HG03521 (cell line): ENCODE results near the gene LRRC23.
"Not testable (repeated sequence)": the region's sequence is repeated elsewhere in the genome, so short reads cannot be mapped to it uniquely, and the experiment has no call there.

Source experiments
- ATAC-seq: cut with Tn5 transposase; IDR thresholded peaks from one replicate; pipeline ENCODE4 v1.9.1; 2021; ENCODE audit warnings: mild to moderate bottlenecking, moderate library complexity; ENCODE audit not compliant: unreplicated experiment

LRRC23 gene

DNA sequence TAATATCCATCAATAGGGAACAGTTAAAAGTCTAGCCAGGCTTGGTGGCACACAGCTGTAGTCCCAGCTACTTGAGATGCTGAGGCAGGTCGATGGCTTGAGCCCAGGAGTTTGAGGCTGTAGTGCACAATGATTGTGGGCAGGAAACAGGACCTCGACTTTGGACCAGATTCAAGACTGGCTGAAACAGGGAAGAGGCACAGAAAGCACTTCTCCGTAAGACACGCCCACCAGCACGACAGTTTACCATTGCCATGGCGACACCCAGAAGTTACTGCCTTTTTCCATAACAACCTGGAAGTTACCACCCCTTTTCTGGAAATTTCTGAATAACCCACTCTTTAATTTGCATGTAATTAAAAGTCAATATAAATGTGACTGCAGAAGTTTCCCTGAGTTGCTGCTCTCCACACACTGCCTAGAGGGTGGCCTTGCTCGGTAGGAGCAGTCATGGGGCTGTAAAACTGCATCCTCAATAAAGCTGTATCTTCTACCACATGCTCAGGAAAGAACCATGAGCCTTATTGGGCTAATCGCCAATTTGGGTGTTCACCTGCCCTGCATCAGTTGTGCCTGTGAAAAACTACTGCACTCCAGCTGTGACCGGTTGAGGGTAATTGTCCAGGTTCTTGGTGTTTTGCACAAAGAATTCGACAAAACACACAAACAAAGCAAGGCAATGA lies 4.6 kb upstream of the LRRC23 start:
- ATAC-seq = no peak

DNA sequence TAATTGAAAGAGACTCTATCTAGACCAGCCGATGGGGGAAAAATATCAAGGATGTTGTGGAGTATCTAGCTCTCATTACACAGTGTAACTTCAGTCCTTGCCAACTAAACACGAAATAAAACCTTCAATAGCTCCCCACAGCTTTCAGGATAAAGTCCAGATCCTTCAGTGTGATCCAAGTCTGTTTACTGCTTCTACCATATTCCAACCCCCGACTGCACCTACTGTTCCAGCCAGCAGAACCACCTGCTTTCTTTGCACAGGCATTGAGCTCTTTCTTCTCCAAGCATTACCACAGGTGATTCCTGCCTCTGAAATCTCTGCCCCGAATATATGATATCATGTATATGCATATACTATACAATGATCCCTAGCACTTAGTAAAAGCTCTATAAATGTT lies 2.2 kb upstream of the LRRC23 start:
- no peak for ATAC-seq

DNA sequence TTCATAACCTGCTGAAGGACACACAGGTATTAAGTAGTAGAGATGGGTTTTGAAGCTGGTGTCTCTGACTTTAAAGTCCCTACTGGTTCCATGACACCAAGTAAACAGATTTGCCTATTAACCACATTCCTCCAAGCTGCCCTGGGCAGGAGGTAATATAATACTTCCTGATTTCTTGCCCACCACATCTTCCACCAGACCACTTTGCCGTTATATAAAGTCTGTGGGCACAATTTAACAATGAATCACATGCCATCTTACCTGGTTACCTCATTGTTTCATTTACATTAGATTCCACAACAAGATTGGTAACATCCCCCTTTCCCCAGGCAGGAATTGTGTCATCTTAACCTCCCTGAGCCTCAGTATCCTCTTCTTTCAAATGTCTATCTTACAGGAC lies 900 bp upstream of the LRRC23 start:
- no peak for ATAC-seq

DNA sequence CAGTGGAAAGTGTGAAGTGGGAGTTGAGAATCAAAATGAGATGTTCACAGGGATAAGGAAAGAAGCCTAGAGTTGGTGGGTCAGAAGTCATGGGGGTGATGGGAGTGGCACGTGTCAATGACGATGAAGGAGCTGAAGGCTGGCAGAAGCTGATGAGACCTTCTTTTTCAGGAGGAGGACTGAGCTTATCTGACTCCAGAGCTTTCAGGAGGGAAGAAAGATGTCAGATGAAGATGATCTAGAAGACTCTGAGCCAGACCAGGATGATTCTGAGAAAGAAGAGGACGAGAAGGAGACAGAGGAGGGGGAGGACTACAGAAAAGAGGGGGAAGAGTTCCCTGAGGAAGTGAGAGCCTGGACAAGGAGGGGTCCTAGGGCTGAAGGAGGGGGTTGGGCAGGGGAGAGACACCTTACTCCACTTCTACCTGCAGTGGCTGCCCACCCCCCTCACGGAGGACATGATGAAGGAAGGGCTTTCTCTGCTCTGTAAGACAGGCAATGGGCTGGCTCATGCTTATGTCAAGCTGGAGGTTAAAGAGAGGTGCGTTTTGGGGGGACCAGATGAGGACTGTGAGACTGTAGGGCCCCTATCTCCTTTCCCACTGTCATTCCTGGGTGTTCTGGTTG lies 905 bp downstream of the LRRC23 start:
- ATAC-seq = no peak

DNA sequence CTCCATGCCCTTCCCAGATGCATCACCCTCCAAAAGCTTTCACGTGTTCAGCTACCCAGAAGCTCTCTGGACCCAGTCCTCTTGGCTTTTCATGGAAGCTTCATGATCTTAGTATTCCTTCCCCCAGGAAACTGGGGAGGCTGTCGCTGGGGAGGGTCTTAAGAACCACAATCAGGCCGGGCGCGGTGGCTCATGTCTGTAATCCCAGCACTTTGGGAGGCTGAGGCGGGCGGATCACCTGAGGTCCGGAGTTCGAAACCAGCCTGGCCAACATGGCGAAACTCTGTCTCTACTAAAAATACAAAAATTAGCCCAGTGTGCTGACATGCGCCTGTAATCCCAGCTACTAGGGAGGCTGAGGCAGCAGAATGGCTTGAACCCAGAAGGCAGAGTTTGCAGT lies 3.5 kb downstream of the LRRC23 start:
- not testable (repeated sequence) for ATAC-seq

DNA sequence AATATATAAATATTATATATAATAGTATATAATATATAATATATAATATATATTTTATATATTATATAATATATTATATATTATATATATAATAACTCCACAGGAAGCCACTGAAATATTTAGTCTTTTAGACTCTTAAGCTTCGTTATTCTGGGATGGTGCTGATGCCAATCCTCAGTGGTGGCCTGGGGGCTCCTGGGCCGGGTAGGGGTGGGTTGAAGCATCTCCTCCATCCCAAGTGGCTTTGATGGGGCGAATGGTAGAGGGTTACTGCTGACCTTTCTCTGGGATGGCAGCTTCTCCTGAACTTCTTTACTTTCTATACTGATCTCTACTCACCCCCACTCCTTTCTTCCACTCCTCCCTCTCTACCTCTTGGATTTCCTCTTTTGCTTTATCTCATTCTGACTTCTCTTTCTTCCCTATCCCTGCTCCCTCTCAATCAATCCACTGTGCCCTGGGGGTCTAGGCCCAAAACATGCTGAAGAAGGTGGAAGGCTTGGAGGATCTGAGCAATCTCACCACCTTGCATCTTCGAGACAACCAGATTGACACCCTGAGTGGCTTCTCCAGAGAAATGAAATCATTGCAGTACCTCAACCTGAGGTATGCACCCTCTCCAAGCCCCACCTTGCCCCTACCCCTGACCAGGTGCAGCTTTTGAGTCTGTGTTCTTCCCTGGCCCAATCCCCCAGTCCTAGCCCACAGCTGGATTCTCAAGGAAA lies 5.0 kb downstream of the LRRC23 start:
- ATAC-seq = no peak

DNA sequence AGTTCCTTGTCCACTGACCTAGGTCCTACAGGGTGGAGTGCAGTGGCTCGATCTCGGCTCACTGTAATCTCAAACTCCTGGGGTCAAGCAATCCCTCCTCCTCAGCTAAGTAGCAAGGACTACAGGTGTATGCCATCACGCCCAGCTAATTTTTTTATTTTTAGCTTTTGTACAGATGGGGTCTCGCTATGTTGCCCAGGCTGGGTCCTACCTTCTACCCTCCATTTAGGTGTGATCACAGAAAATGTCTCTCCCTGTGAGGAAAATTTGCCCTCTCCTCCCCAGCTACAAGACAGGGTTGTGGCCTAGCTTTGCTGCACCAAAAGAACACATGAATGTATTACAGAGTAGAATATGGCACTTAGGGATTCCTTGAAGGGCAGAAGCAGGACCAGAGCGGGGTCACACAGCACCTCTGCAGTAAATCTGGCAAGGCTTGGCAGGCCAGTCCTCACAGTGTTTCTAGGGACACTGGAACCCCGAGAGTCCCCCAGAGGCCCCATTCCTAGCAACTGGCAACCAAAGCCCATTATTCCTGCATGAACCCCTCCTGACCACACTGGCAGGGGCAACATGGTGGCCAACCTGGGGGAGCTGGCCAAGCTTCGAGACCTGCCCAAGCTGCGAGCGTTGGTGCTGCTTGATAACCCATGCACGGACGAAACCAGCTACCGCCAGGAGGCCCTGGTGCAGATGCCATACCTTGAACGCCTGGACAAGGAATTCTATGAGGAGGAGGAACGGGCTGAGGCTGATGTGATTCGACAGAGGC lies 7.7 kb downstream of the LRRC23 start:
- ATAC-seq = no peak

DNA sequence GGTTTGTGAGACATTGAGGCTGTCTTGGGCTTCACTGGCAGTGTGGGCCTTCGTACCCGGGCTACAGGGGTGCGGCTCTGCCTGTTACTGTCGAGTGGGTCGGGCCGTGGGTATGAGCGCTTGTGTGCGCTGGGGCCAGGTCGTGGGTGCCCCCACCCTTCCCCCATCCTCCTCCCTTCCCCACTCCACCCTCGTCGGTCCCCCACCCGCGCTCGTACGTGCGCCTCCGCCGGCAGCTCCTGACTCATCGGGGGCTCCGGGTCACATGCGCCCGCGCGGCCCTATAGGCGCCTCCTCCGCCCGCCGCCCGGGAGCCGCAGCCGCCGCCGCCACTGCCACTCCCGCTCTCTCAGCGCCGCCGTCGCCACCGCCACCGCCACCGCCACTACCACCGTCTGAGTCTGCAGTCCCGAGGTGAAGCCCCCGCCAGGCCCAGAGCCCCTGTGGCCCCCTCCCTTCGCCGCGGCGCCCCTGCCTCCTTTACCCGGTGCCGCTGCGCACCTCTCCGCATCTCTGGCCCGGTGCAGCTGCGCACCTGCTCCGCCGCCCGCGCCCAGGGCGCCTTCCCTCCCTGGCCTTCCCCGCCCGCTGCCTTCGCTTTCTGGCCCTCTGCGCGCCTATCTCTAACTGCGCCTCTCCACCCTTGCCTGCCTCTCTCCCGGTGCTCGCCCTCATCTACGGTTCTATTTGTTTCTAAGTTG lies 9.8 kb downstream of the LRRC23 start, which contains the start of gene ENO2:
ENO2 (plus strand) TSS at position 335 of the 701 bp plus-strand sequence. CDS start 1,253 bp downstream, outside the sequence.
- peak; percentile 63 for ATAC-seq

DNA sequence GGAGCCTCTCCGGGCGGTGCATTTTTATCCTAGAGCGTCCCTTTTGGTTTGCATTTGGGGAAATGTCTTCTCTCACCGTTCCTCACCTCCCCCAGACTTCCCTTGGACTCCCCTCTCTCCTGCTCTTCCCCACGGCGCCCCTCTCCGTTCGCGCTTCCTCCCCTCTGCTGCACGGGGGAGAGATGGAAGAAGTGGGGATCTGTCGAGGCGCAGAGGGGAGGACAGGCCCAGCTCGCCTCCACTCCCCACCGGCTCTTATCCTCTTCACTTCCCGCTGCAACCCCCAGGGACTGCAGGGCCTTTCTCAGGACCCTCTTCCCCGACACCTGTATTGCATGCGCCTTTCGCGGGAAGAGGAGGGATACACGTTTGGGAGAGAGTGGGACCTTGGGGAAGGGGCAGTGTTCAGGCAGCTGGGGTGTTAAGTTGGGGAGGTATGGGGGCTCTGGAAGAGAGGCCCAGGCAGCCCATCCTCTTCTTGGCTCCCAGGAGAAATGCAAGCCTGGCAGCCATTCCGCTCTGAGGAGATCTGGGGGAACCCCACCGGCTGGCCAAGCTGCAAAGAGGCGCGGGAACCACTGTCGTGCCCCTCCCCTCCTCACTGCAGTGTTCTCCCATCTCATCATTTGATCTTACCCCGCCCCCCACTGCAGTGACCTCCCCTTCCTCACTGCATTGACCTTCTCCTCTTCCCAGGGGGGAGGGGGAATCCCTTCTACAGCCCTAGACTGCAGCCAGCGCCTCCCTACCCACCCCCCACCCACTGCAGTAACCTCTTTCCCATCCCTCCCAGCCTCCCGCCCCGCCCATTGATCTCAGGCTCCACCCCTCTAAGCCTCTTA lies 10.5 kb downstream of the LRRC23 start:
- no peak for ATAC-seq

DNA sequence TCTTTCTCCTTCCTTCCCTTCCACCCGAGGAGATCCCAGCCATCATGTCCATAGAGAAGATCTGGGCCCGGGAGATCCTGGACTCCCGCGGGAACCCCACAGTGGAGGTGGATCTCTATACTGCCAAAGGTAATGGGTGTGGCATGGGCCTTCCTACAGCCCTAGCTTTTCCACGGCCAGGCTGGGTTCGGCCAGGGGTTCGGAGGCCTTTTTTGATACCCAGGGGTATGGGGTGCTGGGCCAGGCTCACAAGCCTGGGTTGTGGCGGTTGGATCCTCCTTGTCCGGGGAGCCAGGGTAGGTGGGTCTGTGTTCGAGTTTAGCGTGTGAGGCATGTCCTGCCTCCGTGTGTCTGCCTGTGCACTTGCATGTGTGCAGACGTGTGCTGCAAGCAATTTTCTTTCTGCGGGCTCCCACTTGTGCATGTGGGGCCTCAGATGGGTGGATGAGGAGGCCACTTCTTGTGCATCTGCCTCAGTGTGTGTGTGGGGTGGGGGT lies 11.2 kb downstream of the LRRC23 start:
- ATAC-seq = no peak

DNA sequence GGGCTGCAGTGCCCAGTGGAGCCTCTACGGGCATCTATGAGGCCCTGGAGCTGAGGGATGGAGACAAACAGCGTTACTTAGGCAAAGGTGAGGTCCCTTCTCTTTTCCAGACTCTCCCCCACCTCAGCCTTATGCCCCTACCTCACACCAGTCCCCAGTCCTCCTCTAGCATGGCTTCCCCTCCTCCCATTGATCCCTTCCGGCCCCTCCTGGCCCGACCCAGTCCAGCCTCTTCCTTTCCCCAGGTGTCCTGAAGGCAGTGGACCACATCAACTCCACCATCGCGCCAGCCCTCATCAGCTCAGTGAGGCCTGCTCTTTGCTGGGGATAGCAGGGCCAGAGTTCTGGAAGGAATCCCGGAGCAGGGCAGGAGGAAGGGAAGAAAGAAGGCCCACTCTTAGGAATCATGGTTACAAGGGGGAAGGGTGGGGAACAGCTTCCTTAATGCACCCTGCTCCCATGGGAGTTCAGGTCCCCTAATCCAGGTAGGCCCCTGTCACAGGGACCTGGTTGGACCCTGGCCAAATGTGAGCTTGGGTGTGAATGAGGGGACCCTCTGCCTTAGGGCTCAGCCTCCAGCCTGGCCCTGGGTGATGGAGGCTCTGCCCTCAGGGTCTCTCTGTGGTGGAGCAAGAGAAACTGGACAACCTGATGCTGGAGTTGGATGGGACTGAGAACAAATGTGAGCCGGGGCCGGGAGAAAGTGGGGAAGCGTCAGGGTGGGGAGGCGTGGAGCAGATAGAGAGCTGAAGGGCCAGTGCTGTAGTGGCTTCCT lies 12.0 kb downstream of the LRRC23 start:
- ATAC-seq = no peak

DNA sequence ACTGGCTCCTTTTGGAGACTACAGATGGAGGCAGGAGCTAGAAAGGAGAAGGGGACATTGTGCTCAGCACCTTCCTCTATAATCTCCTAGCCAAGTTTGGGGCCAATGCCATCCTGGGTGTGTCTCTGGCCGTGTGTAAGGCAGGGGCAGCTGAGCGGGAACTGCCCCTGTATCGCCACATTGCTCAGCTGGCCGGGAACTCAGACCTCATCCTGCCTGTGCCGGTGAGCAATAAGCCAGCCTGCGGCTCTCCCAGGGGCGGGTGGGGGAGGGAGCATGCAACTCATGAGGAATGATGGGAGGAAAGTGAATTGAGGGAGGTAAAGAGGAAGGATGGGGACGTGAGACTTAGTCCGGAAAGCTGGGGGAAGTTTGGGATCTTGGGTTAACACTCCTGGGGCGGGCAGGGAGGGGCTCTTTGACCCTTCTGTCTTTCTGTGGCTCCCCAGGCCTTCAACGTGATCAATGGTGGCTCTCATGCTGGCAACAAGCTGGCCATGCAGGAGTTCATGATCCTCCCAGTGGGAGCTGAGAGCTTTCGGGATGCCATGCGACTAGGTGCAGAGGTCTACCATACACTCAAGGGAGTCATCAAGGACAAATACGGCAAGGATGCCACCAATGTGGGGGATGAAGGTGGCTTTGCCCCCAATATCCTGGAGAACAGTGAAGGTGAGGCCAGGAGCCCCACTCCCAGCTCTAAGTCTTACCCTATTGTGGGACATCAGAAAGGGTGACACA lies 13.0 kb downstream of the LRRC23 start:
- no peak for ATAC-seq

DNA sequence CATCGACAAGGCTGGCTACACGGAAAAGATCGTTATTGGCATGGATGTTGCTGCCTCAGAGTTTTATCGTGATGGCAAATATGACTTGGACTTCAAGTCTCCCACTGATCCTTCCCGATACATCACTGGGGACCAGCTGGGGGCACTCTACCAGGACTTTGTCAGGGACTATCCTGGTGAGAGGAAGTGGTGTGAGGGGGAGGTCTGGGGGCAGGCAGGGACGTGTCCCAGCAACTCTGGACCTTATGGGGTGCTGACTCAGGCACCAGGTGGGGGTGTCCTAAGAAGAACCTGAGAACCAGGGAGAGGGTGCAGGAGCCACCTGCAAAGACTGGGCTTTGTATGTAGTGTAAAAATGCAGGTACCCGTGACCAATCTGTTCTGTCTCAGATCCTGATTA lies 15.0 kb downstream of the LRRC23 start:
- ATAC-seq = no peak

DNA sequence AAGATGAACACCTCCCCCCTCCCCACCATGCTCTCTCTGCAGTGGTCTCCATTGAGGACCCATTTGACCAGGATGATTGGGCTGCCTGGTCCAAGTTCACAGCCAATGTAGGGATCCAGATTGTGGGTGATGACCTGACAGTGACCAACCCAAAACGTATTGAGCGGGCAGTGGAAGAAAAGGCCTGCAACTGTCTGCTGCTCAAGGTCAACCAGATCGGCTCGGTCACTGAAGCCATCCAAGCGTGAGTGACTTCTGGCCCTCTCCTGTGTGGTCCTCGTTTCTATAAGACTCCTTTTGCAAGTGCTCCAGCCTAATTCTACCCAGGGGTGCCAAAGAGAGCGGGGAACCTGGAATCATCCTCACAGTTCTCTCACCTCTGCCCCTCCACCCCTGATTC lies 16.9 kb downstream of the LRRC23 start:
- ATAC-seq = no peak

DNA sequence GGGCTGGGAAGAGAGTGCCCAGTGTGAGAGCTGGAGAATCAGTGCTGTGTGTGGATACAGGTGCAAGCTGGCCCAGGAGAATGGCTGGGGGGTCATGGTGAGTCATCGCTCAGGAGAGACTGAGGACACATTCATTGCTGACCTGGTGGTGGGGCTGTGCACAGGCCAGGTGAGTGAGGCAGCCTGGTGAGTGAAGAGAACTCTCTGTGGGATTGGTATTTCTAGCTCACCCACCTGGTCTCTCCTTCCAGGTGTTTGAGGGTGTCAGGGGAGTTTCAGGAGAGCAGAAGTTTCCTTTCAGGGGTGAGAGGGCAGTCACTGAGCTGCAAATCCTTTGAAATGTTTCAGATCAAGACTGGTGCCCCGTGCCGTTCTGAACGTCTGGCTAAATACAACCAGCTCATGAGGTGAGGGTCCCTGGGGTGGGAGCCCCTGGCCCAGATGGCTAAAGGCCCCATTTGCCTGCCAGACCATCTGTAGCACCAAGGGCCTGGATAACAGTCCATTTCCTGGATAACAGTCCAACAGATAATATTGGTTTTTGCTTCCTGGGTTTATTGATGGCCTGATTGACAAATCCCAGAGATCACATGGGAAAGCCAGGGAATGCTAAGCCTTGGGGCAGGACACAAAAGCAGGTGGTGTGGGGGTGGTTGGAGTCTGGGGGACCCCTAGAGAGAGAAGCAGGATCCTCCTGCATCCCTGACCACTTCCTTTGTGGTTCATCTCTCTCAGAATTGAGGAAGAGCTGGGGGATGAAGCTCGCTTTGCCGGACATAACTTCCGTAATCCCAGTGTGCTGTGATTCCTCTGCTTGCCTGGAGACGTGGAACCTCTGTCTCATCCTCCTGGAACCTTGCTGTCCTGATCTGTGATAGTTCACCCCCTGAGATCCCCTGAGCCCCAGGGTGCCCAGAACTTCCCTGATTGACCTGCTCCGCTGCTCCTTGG lies 17.6 kb downstream of the LRRC23 start:
- no peak for ATAC-seq

DNA sequence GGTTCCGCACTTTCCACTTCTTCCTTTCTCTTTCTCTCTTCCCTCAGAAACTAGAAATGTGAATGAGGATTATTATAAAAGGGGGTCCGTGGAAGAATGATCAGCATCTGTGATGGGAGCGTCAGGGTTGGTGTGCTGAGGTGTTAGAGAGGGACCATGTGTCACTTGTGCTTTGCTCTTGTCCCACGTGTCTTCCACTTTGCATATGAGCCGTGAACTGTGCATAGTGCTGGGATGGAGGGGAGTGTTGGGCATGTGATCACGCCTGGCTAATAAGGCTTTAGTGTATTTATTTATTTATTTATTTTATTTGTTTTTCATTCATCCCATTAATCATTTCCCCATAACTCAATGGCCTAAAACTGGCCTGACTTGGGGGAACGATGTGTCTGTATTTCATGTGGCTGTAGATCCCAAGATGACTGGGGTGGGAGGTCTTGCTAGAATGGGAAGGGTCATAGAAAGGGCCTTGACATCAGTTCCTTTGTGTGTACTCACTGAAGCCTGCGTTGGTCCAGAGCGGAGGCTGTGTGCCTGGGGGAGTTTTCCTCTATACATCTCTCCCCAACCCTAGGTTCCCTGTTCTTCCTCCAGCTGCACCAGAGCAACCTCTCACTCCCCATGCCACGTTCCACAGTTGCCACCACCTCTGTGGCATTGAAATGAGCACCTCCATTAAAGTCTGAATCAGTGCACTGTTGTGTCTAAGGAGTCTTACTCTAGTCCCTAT lies 18.5 kb downstream of the LRRC23 start:
- ATAC-seq = no peak
